ENCODE measurements around the gene SEMA4F. TPM values are rescaled to one million over a fixed set of nuclear protein-coding genes. Genes with fewer than 3 reads are reported as not detected.

The SEMA4F gene
- total and polyA plus RNA-seq, 2 experiments from 2014 or later = 8.3 to 8.6 TPM

DNA sequence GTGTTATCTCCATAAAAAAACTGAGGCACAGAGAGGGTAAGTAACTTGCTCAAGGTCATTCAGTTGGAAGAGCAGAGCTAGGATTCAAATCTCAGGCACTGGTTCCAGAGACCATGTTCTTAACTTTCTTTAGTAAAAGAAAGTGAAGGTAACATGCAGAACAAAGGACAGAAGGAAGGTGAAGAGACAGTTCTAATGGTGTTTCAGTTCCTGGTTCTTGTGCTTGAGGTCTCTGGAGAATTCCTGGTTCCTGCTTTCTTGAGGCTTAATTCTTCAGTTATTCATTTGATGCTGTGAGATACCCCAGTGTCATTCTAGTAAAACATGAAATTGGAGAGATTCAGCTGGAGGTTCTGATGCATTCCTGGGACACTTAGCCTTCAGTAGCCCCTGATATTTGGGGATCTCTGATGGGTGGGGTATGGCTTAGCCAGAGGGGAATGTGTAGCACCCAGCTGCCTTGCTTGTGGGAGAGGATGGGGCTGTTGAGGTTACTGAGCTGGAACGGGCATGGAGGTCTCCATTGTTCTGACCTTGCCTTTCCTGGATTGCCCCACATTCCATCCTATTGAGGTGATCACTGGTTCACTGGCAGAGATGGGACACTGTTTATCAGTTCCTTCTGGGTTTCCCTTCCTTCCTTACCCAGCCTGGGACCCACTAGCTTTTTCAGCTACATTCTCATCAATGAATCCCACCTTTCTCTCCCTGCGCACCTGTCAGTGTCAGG is 46.8 kb downstream of the SEMA4F start:
- no peak for DNase-seq (ENCODE audit: low read depth in 1 of 2, low spot score in 1 of 2)
- TF ChIP-seq, protein P1, sequence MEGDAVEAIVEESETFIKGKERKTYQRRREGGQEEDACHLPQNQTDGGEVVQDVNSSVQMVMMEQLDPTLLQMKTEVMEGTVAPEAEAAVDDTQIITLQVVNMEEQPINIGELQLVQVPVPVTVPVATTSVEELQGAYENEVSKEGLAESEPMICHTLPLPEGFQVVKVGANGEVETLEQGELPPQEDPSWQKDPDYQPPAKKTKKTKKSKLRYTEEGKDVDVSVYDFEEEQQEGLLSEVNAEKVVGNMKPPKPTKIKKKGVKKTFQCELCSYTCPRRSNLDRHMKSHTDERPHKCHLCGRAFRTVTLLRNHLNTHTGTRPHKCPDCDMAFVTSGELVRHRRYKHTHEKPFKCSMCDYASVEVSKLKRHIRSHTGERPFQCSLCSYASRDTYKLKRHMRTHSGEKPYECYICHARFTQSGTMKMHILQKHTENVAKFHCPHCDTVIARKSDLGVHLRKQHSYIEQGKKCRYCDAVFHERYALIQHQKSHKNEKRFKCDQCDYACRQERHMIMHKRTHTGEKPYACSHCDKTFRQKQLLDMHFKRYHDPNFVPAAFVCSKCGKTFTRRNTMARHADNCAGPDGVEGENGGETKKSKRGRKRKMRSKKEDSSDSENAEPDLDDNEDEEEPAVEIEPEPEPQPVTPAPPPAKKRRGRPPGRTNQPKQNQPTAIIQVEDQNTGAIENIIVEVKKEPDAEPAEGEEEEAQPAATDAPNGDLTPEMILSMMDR (IDR thresholded peaks at IDR 0.05; ENCODE audit: low read depth, low read length) = no peak
- H3K27ac ChIP-seq = no peak overlapping the region

DNA sequence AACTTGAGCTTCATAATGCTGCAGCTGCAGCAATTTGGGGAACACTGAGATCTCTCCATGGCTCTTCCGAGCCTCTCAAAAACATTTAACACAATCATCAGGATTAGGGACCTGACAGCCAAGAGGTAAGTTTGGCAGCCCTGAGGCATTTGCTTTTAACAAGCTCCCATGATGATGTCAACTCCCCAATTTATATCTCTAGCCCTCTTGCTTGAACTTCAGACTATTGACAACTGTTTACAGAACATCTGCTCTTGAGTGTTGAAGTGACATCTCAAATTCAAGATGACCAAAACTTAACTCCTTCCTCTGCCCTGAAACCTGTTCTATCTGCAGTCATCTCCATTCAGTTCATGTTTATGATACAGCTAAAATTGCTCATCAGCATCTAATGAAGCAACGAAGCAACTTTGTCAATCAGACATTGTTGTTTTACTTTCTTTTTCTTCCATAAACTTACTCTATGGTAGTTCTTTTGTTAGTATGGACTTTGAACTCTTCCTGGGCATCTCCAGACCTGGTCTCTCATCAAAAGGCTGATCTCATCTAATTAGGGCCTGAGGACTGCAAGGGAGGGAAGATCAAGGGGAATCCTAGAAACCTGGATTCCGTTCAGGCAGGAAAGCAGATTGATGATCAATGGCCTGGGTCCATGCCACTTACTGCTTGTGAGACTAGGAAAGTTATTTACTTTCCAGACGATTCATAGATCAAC is 48.1 kb downstream of the SEMA4F start:
- no peak for DNase-seq (ENCODE audit: low read depth in 1 of 2, low spot score in 1 of 2)
- H3K4me3 ChIP-seq = no peak overlapping the region
- TF ChIP-seq, protein P1 (IDR thresholded peaks at IDR 0.05; ENCODE audit: low read depth, low read length) = no peak
- no peaks in the 10 kb centered on the region for H3K36me3 ChIP-seq
- H3K4me1 ChIP-seq (ENCODE audit: low read depth) = peaks cover 2% of the 10 kb centered on the region
- H3K27ac ChIP-seq = no peak overlapping the region
- no peaks in the 10 kb centered on the region for H3K27me3 ChIP-seq
- no peaks in the 10 kb centered on the region for H3K9me3 ChIP-seq (ENCODE audit: low read depth)

More for the DNA sequence above, 46.8 kb downstream of the SEMA4F start:
- no peaks in the 10 kb centered on the region for H3K36me3 ChIP-seq
- H3K4me3 ChIP-seq = no peak overlapping the region
- H3K27me3 ChIP-seq = no peaks in the 10 kb centered on the region
- peaks cover 7% of the 10 kb centered on the region for H3K4me1 ChIP-seq (ENCODE audit: low read depth)
- H3K9me3 ChIP-seq (ENCODE audit: low read depth) = no peaks in the 10 kb centered on the region

DNA sequence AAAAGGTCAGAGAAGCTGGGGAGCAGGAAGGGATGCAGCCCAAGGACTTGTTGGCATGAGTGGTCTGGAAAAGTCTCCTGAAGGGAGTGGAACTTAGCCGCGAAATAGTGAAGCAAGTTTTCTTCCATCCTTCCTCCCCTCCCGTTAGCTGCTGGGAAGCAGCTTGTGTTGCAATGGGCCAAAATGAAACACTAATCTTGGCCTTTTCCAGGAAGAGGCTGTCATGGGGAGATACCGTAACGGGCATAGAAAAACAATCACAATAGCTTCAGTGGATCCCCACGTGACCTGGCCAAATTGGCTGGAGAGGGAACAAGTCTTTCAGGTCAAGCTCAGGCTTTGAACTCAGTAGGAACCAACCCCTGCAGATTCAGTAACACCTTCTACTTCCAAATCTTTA is 49.3 kb downstream of the SEMA4F start:
- Histone ChIP-seq H3K4me1 (ENCODE audit: low read depth) (no peaks in the 10 kb centered on the region), H3K27me3 (no peaks in the 10 kb centered on the region), H3K36me3 (no peaks in the 10 kb centered on the region), H3K4me3 (no peak overlapping the region), H3K9me3 (ENCODE audit: low read depth) (no peaks in the 10 kb centered on the region), H3K27ac (no peak overlapping the region)
- TF ChIP-seq, protein P1 (IDR thresholded peaks at IDR 0.05; ENCODE audit: low read depth, low read length) = no peak
- peak in 1 of 2 donors; percentile 91 for DNase-seq (ENCODE audit: low read depth in 1 of 2, low spot score in 1 of 2)

DNA sequence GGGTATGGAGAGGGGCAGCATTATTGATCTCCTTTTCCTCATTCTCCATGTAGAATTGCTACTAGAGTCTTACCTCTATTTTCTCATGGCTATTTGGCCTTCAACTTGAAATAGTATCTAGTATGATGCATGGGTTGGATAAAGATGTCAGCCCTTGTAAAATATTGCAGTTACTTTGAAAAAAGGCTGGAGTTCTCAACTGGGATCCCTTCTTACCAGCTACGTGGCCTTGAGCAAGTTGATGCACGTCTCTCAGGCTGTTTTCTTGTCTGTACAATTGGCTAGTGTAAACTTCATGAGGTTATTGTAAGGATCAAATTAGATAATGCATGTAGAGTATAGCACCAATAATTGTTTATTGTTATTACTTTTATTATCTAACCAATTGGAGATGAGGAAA is 50.2 kb downstream of the SEMA4F start:
- H3K9me3 ChIP-seq (ENCODE audit: low read depth) = no peaks in the 10 kb centered on the region
- TF ChIP-seq, protein P1 (IDR thresholded peaks at IDR 0.05; ENCODE audit: low read depth, low read length) = no peak
- no peak overlapping the region for H3K27ac ChIP-seq
- H3K36me3 ChIP-seq = no peaks in the 10 kb centered on the region
- H3K27me3 ChIP-seq = no peaks in the 10 kb centered on the region
- DNase-seq (ENCODE audit: low read depth in 1 of 2, low spot score in 1 of 2) = no peak
- H3K4me1 ChIP-seq (ENCODE audit: low read depth) = no peaks in the 10 kb centered on the region
- no peak overlapping the region for H3K4me3 ChIP-seq

DNA sequence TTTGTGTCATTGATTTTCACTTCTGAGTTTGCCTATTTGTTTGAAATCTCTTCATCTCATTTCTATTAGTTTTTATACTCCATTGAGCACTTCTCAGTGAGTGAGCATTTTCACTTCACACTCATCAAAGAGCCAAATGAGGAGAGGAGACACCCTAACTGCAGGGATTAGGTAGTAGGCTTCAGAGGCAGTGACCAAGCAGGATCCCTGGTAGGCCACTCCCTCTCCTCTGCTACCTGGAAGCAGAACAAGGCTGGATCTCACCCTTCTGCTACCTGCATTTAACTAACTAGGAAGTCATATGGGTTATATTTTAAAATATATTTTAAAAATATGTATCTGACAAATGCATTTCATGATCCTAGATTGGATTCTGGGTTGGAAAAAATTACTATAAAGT is 52.7 kb downstream of the SEMA4F start:
- no peak overlapping the region for H3K27ac ChIP-seq
- no peaks in the 10 kb centered on the region for H3K36me3 ChIP-seq
- H3K27me3 ChIP-seq = no peaks in the 10 kb centered on the region
- TF ChIP-seq, protein P1 (IDR thresholded peaks at IDR 0.05; ENCODE audit: low read depth, low read length) = no peak
- H3K9me3 ChIP-seq (ENCODE audit: low read depth) = no peaks in the 10 kb centered on the region
- no peak overlapping the region for H3K4me3 ChIP-seq
- H3K4me1 ChIP-seq (ENCODE audit: low read depth) = no peaks in the 10 kb centered on the region
- no peak for DNase-seq (ENCODE audit: low read depth in 1 of 2, low spot score in 1 of 2)

Data from cardiac muscle cell (in vitro differentiated cells and primary cell).